Measurements from ENCODE around the gene CTSW.

DNA sequence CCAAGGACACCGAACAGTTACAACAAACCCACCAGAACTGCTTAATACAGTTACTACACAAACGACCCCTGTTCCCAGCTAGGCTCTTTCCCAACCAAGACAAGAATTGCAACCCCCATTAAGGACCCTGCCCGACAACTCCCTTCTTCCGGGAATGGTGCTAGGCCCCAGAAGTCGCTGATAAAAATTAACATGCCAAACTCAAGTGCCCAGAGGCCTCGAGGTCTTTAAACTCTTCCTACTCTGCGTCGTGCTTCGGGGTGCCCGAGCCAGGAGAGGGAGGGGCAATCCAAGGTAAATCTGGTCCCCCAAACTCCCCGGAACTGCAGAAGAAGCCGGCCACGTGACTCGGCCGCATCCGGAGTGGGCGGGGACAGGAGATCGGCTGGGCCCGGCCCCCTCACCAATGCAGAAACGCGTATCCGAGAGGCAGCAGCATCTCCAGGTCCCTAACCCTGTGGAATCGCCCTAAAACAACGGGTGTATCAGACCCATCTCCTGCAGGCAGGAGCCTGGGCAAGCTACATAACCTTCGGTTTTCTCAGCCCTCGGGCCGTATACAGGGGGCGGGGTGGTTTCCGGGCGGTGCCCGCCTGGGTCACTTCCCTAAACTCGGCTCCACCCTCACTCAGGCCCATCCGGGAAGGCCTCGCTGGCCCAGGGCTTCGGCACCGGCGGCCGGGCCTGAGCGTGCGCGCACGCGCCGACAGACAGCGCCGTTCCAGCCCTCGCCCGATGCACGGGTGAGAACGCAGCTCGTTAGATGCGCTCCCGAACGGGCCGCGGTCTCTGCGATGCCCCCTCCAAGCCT lies 22.7 kb upstream of the CTSW start:
- TF ChIP-seq RAD21 (conservative IDR thresholded peaks at IDR 0.05) = no peak
- TF ChIP-seq, protein P1, sequence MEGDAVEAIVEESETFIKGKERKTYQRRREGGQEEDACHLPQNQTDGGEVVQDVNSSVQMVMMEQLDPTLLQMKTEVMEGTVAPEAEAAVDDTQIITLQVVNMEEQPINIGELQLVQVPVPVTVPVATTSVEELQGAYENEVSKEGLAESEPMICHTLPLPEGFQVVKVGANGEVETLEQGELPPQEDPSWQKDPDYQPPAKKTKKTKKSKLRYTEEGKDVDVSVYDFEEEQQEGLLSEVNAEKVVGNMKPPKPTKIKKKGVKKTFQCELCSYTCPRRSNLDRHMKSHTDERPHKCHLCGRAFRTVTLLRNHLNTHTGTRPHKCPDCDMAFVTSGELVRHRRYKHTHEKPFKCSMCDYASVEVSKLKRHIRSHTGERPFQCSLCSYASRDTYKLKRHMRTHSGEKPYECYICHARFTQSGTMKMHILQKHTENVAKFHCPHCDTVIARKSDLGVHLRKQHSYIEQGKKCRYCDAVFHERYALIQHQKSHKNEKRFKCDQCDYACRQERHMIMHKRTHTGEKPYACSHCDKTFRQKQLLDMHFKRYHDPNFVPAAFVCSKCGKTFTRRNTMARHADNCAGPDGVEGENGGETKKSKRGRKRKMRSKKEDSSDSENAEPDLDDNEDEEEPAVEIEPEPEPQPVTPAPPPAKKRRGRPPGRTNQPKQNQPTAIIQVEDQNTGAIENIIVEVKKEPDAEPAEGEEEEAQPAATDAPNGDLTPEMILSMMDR (IDR thresholded peaks at IDR 0.05; ENCODE audit: poor library complexity, severe bottlenecking) = no peak
- TF ChIP-seq EZH2 (IDR thresholded peaks at IDR 0.05; ENCODE audit: borderline replicate concordance, insufficient read depth, low read length, poor library complexity, severe bottlenecking) = no peak
- no peak for TF ChIP-seq POLR2AphosphoS5 (IDR thresholded peaks at IDR 0.05)
- TF ChIP-seq TAF1 (IDR thresholded peaks at IDR 0.05; ENCODE audit: low read depth) = no peak

Measured in neural cell (in vitro differentiated cells).